Myocyte (in vitro differentiated cells): ENCODE measurements around the gene BORCS5. TPM values are rescaled to one million over a fixed set of nuclear protein-coding genes. Genes with fewer than 3 reads are reported as not detected.

Source experiments
- DNase-seq: peaks from one replicate; pipeline ENCODE4 v3.0.0-alpha.2; 2012; ENCODE audit warnings: low read depth
- total RNA-seq: library from RNA; depleted of rRNA; stranded (reverse); fragments of >200 nt; gene quantifications from 2 replicates; pipeline ENCODE4 v1.2.3, GENCODE V29; 2014

Gene BORCS5
- total RNA-seq, 1 donor from 2014 or later: 15.7 TPM

DNA sequence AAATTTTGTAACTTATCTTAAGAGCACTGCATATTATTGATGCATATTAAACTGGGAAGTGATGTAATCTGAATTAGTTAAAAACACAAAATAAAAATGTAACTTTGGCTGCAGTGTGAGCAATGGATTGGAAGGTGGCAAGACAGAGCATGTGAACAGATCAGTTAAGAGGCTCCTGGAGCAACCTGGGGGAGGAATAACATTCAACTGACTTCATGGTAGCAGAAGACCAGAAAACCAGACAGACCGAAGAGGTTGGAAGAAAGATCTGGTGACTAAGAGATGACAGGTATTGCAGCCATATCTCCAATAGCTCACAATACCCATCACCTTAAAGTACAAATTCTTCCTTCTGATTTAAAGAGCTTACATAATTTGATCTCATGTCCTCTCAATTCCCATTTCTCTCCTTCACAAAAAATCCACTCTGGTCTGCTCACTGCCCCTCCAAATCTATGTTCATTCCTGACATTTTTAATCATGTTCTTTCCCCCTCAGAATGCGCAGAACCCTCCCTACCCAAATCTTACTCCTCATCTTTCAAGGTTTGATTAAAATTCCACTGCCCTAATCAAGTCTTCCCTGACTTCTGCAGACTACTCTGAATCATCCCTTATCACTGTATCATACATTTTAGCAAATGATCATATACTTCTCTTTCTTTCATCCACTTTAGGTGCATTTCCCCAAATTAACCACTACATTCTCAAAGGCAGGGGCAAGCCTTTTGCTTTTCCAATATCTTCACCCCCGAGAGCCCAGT is 154.3 kb downstream of the BORCS5 start:
- DNase-seq: no peak

DNA sequence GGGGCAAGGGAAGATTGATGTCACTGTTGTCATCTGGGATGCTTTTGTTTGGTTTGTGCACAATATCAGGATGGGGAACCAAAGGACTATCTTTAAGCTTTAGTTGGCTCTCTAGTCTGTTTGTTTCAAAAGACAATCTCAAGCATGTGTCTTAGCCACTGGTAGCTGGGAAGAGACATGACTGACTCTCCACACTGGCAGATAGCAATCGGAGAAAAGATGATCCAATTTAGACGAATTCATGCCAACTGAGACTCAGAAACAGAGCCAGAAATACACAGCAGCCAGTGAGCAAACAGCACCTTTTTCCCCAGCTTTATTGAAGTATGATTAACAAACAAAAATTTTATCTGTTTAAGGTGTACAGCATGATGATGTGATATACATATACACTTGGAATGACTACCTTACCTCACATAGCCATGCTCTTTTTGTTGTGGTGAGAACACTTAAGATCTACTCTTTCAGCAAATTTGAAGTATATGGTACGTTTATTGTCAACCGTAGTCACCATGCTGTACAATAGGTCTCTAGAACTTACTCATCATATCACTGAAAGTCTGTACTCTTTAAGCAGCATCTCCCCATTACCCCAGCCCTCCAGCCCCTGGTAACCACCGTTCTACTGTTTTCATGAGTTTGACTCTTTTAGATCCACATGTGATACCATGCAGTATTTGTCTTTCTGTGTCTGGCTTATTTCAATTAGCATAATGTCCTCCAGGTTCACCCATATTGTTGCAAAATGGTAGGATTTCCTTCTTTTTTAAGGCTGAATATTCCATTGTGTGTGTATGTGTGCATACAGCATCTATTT is 155.2 kb downstream of the BORCS5 start:
- no peak for DNase-seq

DNA sequence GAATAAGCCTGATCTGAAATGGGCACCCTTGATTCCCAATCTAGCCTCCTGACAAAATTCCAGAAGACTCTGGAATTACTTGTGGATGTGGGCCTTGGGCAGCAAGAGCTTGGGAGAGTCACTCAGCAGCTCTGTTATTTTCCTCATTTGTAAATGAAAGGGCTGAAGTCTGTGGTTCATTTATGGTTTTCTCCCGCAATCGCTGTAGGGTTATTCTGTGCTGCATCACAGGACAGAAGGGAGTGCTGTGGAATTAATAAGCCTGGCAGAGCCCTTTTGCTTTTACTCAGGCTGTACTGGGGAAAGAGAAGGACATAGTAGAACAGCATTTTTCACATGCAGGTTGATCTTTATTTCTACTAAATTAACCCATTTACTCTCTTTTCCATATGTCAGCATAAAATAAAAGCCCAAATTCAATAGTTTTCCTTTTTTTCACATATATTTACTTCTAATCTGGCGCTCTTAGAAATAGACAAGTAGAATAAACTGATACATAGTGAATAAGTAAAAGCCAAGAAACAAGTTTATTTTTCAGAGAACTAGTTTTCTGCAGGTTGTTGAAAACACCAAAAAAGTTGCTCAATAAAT is 156.6 kb downstream of the BORCS5 start:
- DNase-seq: no peak

DNA sequence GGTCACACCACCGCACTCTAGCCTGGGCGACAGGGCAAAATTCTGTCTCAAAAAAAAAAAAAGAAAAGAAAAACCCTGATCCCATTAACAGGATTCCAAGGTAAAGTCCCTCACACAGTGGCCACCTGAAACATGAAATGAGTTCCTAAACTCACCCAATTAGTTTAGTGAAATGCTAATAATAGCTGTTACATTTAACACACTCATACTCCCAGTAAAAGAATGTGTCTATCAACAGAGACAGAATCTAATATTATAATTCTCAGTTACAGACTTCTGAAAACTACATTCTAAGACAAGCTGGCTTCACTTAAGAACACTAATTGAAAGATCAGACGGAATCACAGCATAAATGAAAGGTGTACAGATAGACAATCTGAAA is 161.6 kb downstream of the BORCS5 start:
- no peak for DNase-seq

DNA sequence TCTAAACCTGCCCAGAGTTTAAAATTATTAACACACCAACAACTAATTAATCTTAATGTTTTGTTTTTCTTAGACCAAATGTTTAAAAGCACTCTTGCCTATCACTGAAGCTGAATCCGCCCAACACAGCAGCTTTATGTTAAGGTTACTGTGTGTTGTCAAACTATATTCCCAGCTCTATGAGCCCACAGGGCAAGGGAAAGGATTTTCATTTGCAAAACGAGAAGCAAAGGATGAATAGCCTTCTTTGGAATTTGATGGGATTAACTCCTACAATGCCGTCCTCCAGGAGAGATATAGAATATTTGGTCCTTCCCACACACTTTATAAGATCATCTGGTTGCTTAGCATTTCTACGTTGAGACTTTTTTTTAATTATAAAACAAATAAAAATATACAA is 162.0 kb downstream of the BORCS5 start:
- DNase-seq: no peak

Other genes starting within 250 kb of the BORCS5 start
- gene LRP6, start 90.0 kb upstream of the BORCS5 start, total RNA-seq: 21.6 and 22.7 TPM in 2 replicates
- 0.10 and 0.21 TPM in 2 replicates for gene MANSC1, start 6.8 kb upstream of the BORCS5 start, total RNA-seq
- gene DUSP16, start 205.8 kb downstream of the BORCS5 start, total RNA-seq: 5.7 and 7.2 TPM in 2 replicates